Measurements from ENCODE around the gene TNIK. TPM values are rescaled to one million over a fixed set of nuclear protein-coding genes. Genes with fewer than 3 reads are reported as not detected.

The TNIK gene
- total RNA-seq, 2 donors from 2014 or later, result 13.6 to 16.0 TPM

DNA sequence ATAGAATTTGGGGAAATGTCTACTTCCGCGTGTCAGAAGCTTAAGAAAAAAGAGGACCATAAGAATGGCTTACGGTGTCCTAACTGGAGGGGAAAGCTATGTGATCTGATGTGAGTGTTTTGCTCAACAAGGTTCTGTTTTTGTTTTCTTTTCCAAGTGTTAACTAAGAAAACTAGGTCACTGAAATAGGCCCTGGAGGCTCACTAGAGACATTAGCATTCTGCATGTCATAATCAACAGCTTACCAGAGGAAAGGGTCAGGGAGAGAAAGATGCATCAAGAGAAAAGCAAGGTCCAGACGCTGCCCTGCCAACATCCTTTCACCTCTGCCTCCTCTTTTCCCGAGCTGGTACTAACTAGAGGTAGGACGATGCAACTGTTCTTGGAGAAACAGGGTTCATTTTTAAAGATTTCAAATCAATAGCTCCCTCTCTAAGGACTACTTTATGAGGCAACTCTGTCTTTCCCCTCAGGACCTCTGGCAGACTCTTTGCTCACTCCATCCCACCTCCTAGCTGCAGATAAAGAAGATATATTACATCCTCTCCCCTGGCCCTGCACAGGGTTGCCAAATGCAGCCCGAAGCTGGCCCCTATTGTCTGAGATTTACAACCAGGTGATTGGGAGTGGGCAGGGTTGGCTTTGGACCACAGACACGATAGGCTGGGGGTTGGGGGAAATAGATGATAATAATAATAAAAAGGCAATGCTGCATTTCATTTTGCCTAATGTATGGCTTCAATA, 223.8 kb downstream of the TNIK start:
- ATAC-seq, result peak in 1 of 2 donors; percentile 14
- intact Hi-C loops (cut with DNase I), result no loop called here
- DNase-seq, result no peak

DNA sequence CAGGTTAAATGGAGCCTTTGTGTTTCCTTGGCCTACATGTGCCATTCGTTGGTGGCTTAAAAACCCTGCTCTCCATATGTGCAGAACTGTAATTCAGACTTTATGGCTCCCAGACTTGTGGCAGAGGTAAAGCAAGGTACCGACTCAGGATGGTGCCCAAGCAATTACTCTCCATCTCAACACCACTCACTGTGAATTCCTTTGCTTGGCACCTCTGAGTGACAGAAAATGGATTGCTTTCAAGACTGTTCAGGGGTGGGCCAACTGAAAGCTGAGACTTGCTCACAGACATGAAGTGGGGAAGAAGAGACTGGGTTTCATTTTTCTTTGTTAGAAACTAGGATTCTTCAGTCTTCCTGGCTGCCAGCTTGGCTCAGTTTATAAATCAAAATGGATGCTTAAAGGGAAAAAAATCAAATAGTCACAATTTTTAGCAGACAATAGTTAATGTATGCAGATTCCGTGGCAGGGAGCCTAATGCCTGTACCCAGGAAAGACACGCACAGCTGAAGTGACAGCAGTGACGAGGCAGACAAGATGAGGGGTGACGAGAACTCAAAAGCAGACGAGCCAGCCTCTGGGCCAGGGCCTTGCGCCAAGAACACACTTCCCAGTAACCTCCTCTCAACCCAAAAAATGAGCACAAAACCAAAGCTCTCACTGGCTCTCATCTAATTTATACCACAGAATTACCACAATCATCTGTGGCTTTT, 225.8 kb downstream of the TNIK start:
- DNase-seq (peak; percentile 31), ATAC-seq (peak; percentile 61 to 75)
- intact Hi-C loops (cut with DNase I), result no loop called here

DNA sequence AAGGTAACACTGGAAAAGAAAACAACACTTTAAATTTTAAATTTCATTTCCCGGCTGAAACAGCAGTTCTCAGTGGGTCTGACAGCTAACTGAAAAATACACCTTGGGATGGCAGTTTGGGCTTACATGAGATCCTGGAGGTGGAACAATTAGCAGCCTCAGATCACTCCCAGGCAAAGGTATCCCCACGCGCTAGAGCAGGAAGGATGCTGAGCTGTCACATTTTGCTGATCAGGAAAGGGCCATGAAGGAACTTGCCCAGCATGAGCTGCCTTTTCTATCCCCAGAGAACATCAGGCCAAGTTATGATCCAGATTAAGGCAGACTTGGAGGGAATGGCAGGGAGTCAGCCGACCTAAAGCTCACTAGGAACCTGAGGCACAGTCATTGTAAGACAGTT, 228.8 kb downstream of the TNIK start:
- no peak for ATAC-seq
- no peak for DNase-seq
- intact Hi-C loops (cut with DNase I), result no loop called here

DNA sequence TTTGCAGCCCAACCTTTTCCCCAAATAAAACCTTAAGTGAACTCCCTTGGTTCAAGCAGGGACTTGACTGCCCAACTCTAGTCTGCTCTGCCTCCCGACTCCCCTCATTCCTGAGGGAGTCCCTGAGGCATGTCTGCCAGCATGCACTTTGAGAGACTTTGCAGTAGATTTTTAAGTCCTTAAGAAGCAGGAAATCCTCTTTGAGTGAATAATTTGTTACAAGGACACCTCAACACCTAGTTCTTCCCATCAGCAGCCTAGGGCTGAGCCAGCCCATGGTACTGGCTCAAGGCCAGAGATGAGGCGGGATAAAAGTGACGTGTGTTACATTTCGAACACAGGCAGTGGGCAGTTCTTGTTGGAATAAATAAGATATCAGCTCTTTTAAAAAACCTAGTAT, 229.3 kb downstream of the TNIK start:
- DNase-seq (no peak), ATAC-seq (peak; percentile 23 to 48)
- intact Hi-C loops (cut with DNase I), result no loop called here

DNA sequence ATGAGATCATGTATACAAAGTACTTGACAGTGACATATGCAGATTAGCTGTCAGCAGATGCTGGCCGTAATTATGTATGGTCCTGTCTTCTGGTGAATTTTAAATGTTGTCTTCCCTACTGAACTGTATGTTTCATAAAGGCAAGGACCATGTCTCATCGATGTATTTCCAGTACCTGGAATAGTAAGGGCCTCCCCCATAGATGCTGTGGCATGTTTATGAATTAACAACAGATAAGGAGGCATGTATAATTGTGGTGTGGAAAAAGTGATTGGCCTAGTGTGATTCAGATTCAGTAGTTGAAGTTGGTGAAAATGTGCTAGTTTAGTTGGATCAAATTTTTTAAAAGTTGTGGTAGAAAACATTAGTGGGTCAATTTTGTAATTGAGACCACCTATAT, 231.0 kb downstream of the TNIK start:
- DNase-seq, result no peak
- no peak for ATAC-seq
- intact Hi-C loops (cut with DNase I), result no loop called here

DNA sequence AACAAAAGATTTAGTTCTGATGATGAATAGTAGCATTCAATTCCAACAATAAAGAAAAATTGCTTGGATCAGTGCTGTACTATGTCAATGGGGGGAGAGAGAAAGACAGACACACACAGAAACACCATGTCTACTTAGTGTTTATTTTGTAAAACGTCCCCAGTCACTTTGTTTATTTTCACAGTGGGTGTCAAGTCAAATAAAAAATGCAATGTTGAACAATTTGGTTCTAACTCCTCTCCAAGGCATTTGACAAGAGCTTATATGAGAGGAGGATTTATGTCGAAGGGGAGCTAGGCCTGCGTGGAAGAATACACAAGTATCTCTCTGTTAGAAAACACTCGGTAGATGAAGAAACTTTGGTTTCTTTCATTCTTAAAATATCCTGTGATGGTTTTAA, 232.0 kb downstream of the TNIK start:
- no peak for ATAC-seq
- intact Hi-C loops (cut with DNase I), result no loop called here
- no peak for DNase-seq

DNA sequence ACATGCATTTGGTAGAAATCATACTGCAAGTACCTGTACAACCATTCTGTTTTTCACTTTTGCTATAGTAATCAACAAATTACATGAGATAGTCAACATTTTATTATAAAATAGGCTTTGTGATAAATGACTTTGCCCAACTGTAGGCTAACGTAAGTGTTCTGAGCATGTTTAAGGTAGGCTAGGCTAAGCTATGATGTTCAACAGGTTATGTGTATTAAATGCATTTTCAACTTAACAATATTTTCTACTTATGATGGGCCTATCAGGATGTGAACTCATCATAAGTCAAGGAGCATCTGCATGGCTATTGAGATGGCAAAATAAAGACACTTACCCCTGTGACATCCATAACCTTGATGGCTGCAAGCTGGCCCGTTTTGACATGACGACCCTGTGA, 232.4 kb downstream of the TNIK start:
- ATAC-seq (no peak), DNase-seq (no peak)
- intact Hi-C loops (cut with DNase I), result no loop called here

DNA sequence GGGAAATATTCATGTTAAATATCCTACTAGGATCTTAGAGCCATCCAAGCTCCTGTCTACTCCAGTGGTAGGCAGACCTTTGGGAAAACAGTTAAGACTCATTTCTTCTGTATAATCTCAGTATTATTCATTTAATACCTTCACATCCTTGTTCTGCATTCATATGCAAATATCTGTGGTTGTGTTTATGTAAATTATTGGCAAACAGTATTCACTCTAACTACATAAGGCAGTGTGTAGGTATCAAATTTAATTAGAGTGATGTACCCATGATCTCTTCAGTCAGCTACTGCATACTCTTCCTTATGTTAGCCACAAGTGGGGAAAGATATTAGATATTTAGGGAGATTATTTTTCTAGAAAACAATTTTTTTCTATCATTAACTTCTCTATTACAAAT, 232.8 kb downstream of the TNIK start:
- no peak for DNase-seq
- no peak for ATAC-seq
- intact Hi-C loops (cut with DNase I), result no loop called here

DNA sequence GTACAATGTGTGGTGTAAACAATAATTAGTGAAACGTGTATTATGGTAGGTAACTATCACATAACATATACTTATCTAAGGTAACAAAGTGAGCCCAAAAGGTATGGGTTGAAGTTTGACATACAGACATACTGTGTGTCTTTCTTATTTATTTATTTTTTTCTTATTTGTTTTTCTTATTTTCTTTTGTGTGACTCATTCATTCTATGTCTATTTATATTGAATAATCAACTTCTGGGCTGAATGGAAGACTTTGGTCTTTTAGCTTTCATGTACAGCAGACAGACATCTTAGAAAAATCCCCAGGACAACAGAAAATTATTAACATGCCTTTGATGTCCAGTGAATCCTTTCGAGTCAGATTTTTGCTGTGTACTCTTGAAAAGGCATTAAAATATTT, 233.4 kb downstream of the TNIK start:
- intact Hi-C loops (cut with DNase I), result no loop called here
- no peak for ATAC-seq

DNA sequence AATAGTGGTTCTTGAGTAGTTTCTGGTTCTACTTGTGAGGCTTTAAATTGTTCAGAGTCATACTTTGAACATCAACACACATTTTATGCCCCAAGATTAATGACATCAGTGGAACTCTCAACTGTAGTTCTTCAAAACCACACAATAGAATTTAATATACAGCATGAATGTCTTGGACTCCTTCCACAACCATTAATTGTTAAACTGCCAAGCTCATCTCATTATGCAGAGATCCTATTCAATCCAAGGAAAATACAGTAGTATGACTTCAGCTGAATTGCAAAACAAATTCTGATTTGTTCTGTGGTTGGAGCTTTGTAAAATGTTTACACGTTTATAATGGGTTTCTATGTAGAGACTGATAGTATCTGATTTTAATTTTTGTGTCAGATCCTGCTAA, 234.5 kb downstream of the TNIK start:
- no peak for ATAC-seq
- no peak for DNase-seq
- intact Hi-C loops (cut with DNase I), result no loop called here

More for the DNA sequence above, 233.4 kb downstream of the TNIK start:
- no peak for DNase-seq

DNA sequence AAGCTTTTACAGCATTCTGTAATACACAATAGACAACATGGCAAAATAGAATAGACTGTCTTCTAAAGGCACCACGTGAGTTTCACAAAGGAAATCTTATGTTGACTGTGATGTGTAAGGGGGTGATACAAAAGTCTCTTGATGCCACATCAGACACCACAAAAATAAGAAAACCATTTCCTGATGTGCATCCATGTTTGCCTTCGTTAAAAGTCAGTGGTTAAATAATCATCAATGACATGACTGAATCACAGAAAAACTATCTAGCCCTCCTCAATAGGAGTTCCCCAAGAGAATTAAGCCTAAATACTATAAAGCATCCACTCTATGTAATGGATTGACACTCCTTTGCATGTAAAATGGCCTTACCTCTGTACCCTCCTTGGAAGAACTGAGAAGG, 235.0 kb downstream of the TNIK start:
- no peak for ATAC-seq
- intact Hi-C loops (cut with DNase I), result no loop called here

DNA sequence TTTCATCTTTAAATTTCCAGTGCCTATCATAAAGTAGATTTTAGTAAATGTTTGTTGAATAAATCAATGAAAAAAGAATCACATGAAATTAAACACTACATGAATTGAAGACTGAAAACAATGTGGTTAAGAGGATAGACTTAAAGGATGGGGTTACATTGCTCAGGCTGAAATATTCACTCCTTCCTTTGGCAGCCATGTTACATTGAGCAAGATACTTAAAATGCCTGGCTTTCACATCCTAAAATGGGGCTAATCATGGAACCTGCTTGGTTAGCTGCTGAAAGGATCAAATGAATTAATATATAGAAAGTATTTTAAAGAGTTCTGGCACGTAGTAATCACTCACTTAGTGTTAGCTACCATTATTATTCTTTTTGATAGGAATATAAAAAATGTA, 236.8 kb downstream of the TNIK start:
- ATAC-seq (no peak), DNase-seq (no peak)
- intact Hi-C loops (cut with DNase I), result no loop called here

More for the DNA sequence above, 235.0 kb downstream of the TNIK start:
- no peak for DNase-seq

DNA sequence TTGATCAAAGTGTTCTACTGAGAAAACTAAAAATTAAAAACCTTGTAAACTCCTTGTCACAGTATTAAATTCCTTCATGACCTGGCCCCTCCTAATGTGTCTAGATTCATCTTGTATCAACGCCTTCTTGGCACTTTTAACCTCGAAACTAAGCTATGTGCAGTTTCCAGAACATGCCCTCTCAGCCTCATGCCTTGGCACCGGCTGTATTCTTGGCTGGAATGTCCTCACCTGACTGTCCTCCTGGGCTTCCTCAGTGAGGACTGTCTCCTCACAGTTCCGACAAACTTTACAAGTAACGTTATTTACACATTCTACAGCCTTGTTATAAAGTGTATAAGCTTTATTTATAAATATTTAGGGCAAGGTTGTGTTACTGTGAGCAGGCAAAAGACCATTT, 237.2 kb downstream of the TNIK start:
- DNase-seq (no peak), ATAC-seq (no peak)
- intact Hi-C loops (cut with DNase I), result no loop called here

DNA sequence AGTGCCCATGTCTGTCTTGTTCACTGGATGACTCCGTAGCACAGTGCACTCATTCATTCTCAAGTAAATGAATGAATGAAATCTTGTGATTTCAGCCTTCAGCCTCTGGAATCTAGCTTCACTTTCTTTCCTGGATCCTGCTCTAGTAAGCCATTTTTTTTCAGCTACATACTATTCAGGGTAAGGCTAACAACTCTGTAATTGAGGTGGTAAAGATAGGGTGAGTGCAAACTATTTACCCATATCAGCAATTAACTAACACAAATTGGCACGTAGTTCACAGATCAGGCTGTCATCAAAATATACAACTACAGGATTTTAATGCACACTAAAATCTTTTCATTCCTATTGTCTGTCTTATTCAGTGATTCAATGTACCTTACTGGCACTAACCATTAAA, 238.6 kb downstream of the TNIK start:
- intact Hi-C loops (cut with DNase I), result no loop called here
- no peak for ATAC-seq
- DNase-seq, result no peak

DNA sequence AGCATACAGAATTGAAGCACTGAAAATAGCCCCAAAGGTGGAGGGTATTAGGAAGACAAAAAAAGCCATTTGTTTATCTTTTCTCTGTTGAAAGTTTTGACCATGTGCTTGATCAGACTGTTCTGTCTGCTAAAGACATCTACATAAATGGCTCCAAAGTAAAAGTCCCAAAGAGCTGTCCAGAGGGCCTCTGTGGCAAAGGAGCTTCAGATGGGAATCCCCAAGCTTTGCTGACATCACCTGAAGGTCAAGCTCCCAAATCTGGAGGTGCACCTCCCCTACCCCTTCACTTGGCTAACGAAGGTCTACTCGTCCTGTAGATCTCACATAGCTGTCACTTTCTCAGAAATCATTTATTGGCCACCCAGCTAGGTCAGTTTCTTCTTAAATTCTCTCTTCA, 239.1 kb downstream of the TNIK start:
- no peak for DNase-seq
- no peak for ATAC-seq
- intact Hi-C loops (cut with DNase I), result no loop called here

DNA sequence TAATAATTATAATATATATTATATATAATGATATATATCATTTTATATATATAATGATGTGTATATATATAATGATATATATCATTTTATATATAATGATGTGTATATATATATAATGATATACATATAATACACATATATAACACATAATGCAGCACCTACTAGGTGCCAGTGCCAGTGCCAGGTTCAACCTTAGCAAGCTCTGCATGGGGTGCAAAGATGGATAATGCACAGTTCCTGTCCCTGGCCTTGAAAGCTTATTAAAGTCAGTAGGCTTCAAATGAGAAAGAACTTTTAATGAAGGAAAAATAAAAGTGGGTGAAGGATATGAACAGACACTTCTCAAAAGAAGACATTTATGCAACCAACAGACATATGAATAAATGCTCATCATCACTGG, 240.9 kb downstream of the TNIK start:
- no peak for DNase-seq
- intact Hi-C loops (cut with DNase I), result no loop called here
- no peak for ATAC-seq

DNA sequence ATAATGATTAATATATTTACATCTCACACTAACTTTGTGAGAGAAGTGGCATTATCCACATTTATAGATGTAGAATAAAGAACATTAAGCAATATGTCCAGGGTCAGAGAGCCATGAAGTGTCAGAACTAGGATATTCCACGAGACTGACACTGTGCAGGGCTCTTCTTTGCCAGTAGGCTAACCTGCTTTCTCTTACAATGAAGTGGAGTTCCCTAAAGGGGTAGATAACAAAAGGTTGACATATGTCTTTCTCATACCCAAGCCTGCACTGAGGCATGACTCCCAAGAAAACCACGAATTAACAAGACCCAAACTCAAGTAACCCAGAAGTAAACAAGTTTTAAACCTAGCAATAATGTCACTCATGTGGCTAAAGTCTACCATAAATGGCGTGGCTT, 242.1 kb downstream of the TNIK start:
- intact Hi-C loops (cut with DNase I), result no loop called here
- ATAC-seq (no peak), DNase-seq (no peak)

DNA sequence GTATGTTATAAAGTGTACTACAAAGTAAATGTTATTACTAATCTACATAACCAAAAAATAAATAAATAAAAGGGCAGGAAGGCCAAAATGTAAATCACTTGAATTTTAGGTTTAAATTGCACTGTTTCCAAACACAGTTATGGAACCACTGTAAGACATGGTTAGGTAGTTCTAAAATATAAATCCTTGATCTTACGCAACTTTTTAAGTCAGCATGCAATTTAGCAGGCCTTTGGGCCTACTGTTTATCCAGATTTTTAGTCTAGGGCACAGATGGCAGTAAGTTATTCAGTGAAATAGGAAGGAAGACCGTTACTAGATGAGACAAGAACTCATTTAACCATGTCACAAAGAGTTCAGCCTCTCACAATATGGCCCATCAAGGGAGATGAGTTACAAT, 246.3 kb downstream of the TNIK start:
- intact Hi-C loops (cut with DNase I), result no loop called here
- no peak for ATAC-seq
- no peak for DNase-seq

DNA sequence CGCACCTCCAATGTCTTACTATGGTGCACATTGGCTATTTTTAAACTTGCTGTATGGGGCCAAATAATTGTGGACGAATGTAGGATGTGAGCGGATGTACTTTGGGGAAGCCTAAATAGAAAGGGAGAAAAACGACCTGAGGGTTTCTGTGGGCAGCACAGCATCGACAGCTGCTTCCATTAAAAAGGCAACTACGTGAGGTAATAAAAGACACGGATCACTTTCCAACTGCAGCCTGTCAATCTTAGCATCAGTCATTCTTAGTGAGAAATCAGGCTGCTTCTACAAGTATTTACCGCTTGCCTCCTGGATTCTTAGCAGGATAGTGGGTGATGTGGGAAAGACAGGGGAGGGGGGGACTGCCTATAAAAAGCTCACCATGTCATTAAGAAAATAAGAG, 247.0 kb downstream of the TNIK start:
- DNase-seq (no peak), ATAC-seq (no peak)

DNA sequence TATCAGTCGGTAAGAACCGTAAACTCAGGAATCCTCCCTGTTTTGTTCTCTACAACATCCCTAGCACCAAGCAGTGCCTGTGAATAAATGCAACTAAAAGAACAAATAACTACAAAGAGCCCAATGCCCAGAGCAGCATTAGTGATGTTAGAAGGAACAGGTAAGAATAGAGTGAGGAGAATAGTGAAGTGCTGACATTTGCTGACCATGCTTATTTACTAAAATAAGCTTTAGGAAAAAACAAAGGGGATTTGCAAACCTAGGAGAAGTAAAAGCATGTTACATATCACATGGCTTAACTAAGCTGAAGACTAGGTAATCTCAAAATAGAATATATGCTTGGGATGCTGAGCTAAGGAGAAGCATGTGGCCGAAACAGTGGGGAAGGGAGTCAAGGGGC, 247.6 kb downstream of the TNIK start:
- intact Hi-C loops (cut with DNase I), result no loop called here
- DNase-seq, result no peak
- ATAC-seq, result no peak

More for the DNA sequence above, 247.0 kb downstream of the TNIK start:
- intact Hi-C loops (cut with DNase I), result no loop called here

DNA sequence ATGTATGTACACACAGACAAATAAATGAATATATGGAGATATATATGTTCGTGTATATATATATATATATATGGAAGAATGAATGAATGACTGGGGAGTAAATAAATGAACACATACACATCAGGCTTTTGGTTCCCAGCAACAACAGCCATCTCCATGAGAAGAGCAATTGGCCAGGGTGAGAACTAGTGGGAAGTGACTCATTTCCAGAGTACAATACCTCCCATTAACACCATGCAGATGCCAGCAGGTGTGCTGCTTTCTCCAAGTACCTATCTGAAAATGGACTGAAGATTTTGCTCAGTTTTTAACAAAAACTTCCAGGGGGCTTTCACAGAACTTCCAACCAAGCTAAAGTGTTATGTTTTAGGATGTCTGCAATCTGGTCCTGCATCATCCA, 253.9 kb downstream of the TNIK start:
- DNase-seq (no peak), ATAC-seq (no peak)
- intact Hi-C loops (cut with DNase I), result no loop called here
